Mesenchymal stem cell (in vitro differentiated cells and primary cell): ENCODE data around the gene AACS.

Experiments
- DNase-seq: peaks from one replicate; pipeline ENCODE4 v3.0.0-alpha.2; 2013
- H2AFZ ChIP-seq: one replicate; pipeline ENCODE4 v1.6.1; 2013; ENCODE audit warnings: low read depth, mild to moderate bottlenecking, control low read depth, inconsistent platforms, low read length, moderate library complexity
- H2AK5ac ChIP-seq: 2 replicates; pipeline ENCODE4 v1.6.1; 2013; ENCODE audit warnings: low read length, moderate library complexity, mild to moderate bottlenecking, inconsistent platforms; ENCODE audit not compliant: severe bottlenecking
- H2BK120ac ChIP-seq: one replicate; pipeline ENCODE4 v1.6.1; 2013; ENCODE audit warnings: low read depth, mild to moderate bottlenecking, inconsistent platforms, low read length, moderate library complexity
- H2BK12ac ChIP-seq, 2 experiments: one replicate each; pipeline ENCODE4 v1.6.1; 2013; ENCODE audit warnings: inconsistent platforms in 2 of 2, low read length in 2 of 2, mild to moderate bottlenecking in 2 of 2, moderate library complexity in 2 of 2, control low read depth in 1 of 2
- H2BK15ac ChIP-seq: one replicate; pipeline ENCODE4 v1.6.1; 2013; ENCODE audit warnings: mild to moderate bottlenecking, low read depth, inconsistent platforms; ENCODE audit not compliant: poor library complexity, severe bottlenecking
- H2BK5ac ChIP-seq: 2 replicates; pipeline ENCODE4 v1.6.1; 2013; ENCODE audit warnings: low read depth, mild to moderate bottlenecking, low read length, control low read depth, inconsistent platforms; ENCODE audit not compliant: poor library complexity, severe bottlenecking
- H3K14ac ChIP-seq, 2 experiments: one replicate each; pipeline ENCODE4 v1.6.1; 2013; ENCODE audit warnings: inconsistent platforms in 2 of 2, low read length in 2 of 2, control low read depth in 1 of 2, mild to moderate bottlenecking in 1 of 2, moderate library complexity in 1 of 2
- H3K18ac ChIP-seq, 2 experiments: one replicate each; pipeline ENCODE4 v1.6.1; 2013; ENCODE audit warnings: inconsistent platforms in 2 of 2, low read length in 2 of 2, control low read depth in 1 of 2, low read depth in 1 of 2, mild to moderate bottlenecking in 1 of 2
- H3K23ac ChIP-seq, 2 experiments: one replicate each; pipeline ENCODE4 v1.6.1; 2013; ENCODE audit warnings: inconsistent platforms in 2 of 2, low read length in 2 of 2, mild to moderate bottlenecking in 2 of 2, moderate library complexity in 2 of 2, control low read depth in 1 of 2
- H3K27ac ChIP-seq: 2 replicates; pipeline ENCODE4 v1.5.1; 2013; ENCODE audit warnings: mild to moderate bottlenecking, moderate library complexity, low read length, control low read depth, inconsistent platforms; ENCODE audit not compliant: poor library complexity, severe bottlenecking
- H3K27me3 ChIP-seq, 2 experiments: 2 replicates each; pipeline versions ENCODE4 v1.6.1 to v1.7.0; 2013; ENCODE audit warnings: low read length in 2 of 2, mild to moderate bottlenecking in 2 of 2, moderate library complexity in 2 of 2, control low read depth in 1 of 2, inconsistent platforms in 1 of 2; ENCODE audit not compliant: control insufficient read depth in 1 of 2, insufficient read depth in 1 of 2
- H3K36me3 ChIP-seq, 2 experiments: 2 replicates each; pipeline versions ENCODE4 v1.6.1 to v1.7.0; 2013; ENCODE audit warnings: low read length in 2 of 2, control low read depth in 1 of 2, inconsistent platforms in 1 of 2, low read depth in 1 of 2, mild to moderate bottlenecking in 1 of 2; ENCODE audit not compliant: insufficient read depth in 2 of 2, control insufficient read depth in 1 of 2
- H3K4ac ChIP-seq, 2 experiments: one replicate each; pipeline ENCODE4 v1.6.1; 2013; ENCODE audit warnings: inconsistent platforms in 2 of 2, low read length in 2 of 2, mild to moderate bottlenecking in 2 of 2, moderate library complexity in 2 of 2, control low read depth in 1 of 2, low read depth in 1 of 2
- H3K4me1 ChIP-seq: 2 replicates; pipeline ENCODE4 v1.6.1; 2013; ENCODE audit warnings: low read depth, low read length, control low read depth; ENCODE audit not compliant: control insufficient read depth, insufficient read depth
- H3K4me2 ChIP-seq: 2 replicates; pipeline ENCODE4 v1.6.1; 2013; ENCODE audit warnings: low read length, mild to moderate bottlenecking, inconsistent platforms; ENCODE audit not compliant: poor library complexity, severe bottlenecking
- H3K4me3 ChIP-seq, 2 experiments: 2 replicates each; pipeline versions ENCODE4 v1.5.1 to v1.7.0; 2013; ENCODE audit warnings: low read length in 2 of 2, mild to moderate bottlenecking in 2 of 2, control low read depth in 1 of 2, low read depth in 1 of 2; ENCODE audit not compliant: insufficient read depth in 1 of 2
- H3K79me1 ChIP-seq: replicated peaks from 2 replicates; pipeline ENCODE4 v1.6.1; 2013; ENCODE audit warnings: mild to moderate bottlenecking, control low read depth, low read length, inconsistent platforms; ENCODE audit not compliant: poor library complexity, severe bottlenecking
- H3K9ac ChIP-seq: 2 replicates; pipeline ENCODE4 v1.7.0; 2013; ENCODE audit warnings: mild to moderate bottlenecking, low read length, moderate library complexity
- H3K9me3 ChIP-seq: 2 replicates; pipeline ENCODE4 v1.7.0; 2013; ENCODE audit warnings: mild to moderate bottlenecking, low read length; ENCODE audit not compliant: control insufficient read depth
- H4K8ac ChIP-seq: one replicate; pipeline ENCODE4 v1.6.1; 2013; ENCODE audit warnings: inconsistent platforms, mild to moderate bottlenecking, low read length, moderate library complexity
- H4K91ac ChIP-seq: one replicate; pipeline ENCODE4 v1.6.1; 2013; ENCODE audit warnings: mild to moderate bottlenecking, low read length, inconsistent platforms
- WGBS: methylation state at CpG from one replicate; pipeline ENCODE4 v1.1.7; 2013; ENCODE audit warnings: mixed read lengths; 5-methylcytosine and 5-hydroxymethylcytosine counted together

The AACS gene

GRCh38 chr12:125181107-125181506, 115.9 kb downstream of the AACS start:
- no peak for DNase-seq
- peaks cover 2% of the 10 kb centered on the region for H3K9me3 ChIP-seq
- no peak overlapping the region for H2BK12ac ChIP-seq
- H3K4ac ChIP-seq = no peak overlapping the region
- peaks cover 27% of the 10 kb centered on the region for H3K4me1 ChIP-seq
- no peak overlapping the region for H3K27ac ChIP-seq
- H3K4me3 ChIP-seq = no peak overlapping the region
- H3K27me3 ChIP-seq = peaks cover 14 to 78% of the 10 kb centered on the region in 2 experiments
- H2AFZ ChIP-seq = no peak overlapping the region
- H4K8ac ChIP-seq = no peak overlapping the region
- no peak overlapping the region for H2BK5ac ChIP-seq
- no peaks in the 10 kb centered on the region for H3K36me3 ChIP-seq
- no peak overlapping the region for H3K23ac ChIP-seq
- H3K14ac ChIP-seq = no peak overlapping the region
- H3K79me1 ChIP-seq = no peaks in the 10 kb centered on the region
- WGBS = 67% methylated on average over 1 of the region's 1 CpG
- H2BK120ac ChIP-seq = no peak overlapping the region
- H3K9ac ChIP-seq = no peak overlapping the region
- H4K91ac ChIP-seq = no peak overlapping the region
- no peak overlapping the region for H2BK15ac ChIP-seq
- no peak overlapping the region for H2AK5ac ChIP-seq
- no peak overlapping the region for H3K18ac ChIP-seq
- no peak overlapping the region for H3K4me2 ChIP-seq

- Histone ChIP-seq H2AK5ac (peak overlapping the region; percentile 87), H3K4me2 (peak overlapping the region; percentile 58), H2BK5ac (no peak overlapping the region), H4K91ac (no peak overlapping the region), H3K4me1 (peaks cover 38% of the 10 kb centered on the region), H2AFZ (no peak overlapping the region), H2BK15ac (no peak overlapping the region), H3K18ac (no peak overlapping the region), H3K9ac (peak overlapping the region; percentile 34), H3K9me3 (peaks cover 2% of the 10 kb centered on the region), H3K27me3 (peaks cover 27 to 71% of the 10 kb centered on the region in 2 experiments), H3K4me3 (peak overlapping the region in 1 of 2 experiments; percentile 40), H3K36me3 (no peaks in the 10 kb centered on the region), H3K4ac (no peak overlapping the region), H3K27ac (no peak overlapping the region), H3K14ac (no peak overlapping the region), H3K23ac (no peak overlapping the region), H2BK120ac (no peak overlapping the region), H3K79me1 (no peaks in the 10 kb centered on the region), H2BK12ac (no peak overlapping the region), H4K8ac (no peak overlapping the region)
- 12% methylated on average over 16 of the region's 27 CpGs for WGBS
- peak; percentile 68 for DNase-seq
These were observed 118.2 kb downstream of the AACS start for GRCh38 chr12:125183187-125184067.

- Histone ChIP-seq H3K14ac (no peak overlapping the region), H3K27me3 (peaks cover 37 to 75% of the 10 kb centered on the region in 2 experiments), H3K23ac (no peak overlapping the region), H2AK5ac (peak overlapping the region; percentile 37), H4K8ac (no peak overlapping the region), H2BK120ac (no peak overlapping the region), H2BK15ac (no peak overlapping the region), H3K36me3 (no peaks in the 10 kb centered on the region), H3K79me1 (no peaks in the 10 kb centered on the region), H2BK5ac (no peak overlapping the region), H3K4ac (no peak overlapping the region), H3K9me3 (peaks cover 2% of the 10 kb centered on the region), H3K18ac (no peak overlapping the region), H3K4me3 (no peak overlapping the region), H3K9ac (no peak overlapping the region), H3K4me1 (peaks cover 40% of the 10 kb centered on the region), H2BK12ac (no peak overlapping the region), H2AFZ (no peak overlapping the region), H3K27ac (no peak overlapping the region), H3K4me2 (no peak overlapping the region), H4K91ac (no peak overlapping the region)
- no peak for DNase-seq
- WGBS = 45% methylated on average over 16 of the region's 16 CpGs
These were observed 119.2 kb downstream of the AACS start for GRCh38 chr12:125184213-125184967.

GRCh38 chr12:125185311-125185739, 120.1 kb downstream of the AACS start:
- Histone ChIP-seq H3K4me3 (peak overlapping the region; percentile 55 to 73), H3K9ac (peak overlapping the region; percentile 36), H2BK12ac (no peak overlapping the region), H2AK5ac (no peak overlapping the region), H3K27ac (peak overlapping the region; percentile 43), H3K4ac (no peak overlapping the region), H3K18ac (no peak overlapping the region), H3K9me3 (peaks cover 2% of the 10 kb centered on the region), H4K91ac (no peak overlapping the region), H3K27me3 (peaks cover 46 to 77% of the 10 kb centered on the region in 2 experiments), H2BK15ac (no peak overlapping the region), H2BK120ac (no peak overlapping the region), H4K8ac (no peak overlapping the region), H3K4me2 (peak overlapping the region; percentile 91), H3K23ac (no peak overlapping the region), H3K14ac (no peak overlapping the region), H3K36me3 (no peaks in the 10 kb centered on the region), H2BK5ac (no peak overlapping the region), H2AFZ (no peak overlapping the region), H3K4me1 (peaks cover 40% of the 10 kb centered on the region), H3K79me1 (no peaks in the 10 kb centered on the region)
- DNase-seq = no peak
- 0% methylated on average over 20 of the region's 21 CpGs for WGBS
